HepG2 (cell line): ENCODE results near the gene C20orf96. TPM values are rescaled to one million over a fixed set of nuclear protein-coding genes. Genes with fewer than 3 reads are reported as not detected.
A peak's percentile ranks its signal among the peaks of the same experiment; 100 is the strongest.

Source experiments
- ADNP ChIP-seq: sonication (generic); formaldehyde crosslinking; IDR thresholded peaks from 2 replicates; pipeline ENCODE4 v1.4.0; 2020; ENCODE audit warnings: missing genetic modification reagents
- ATF7 ChIP-seq, 2 experiments: fragments of 450-650 bp in 1 of 2; sonication (generic) in 1 of 2; formaldehyde crosslinking in 1 of 2; IDR thresholded peaks; 2 replicates each; pipeline versions ENCODE4 v1.4.0 to v1.6.1; 2016 to 2020; ENCODE audit warnings: antibody characterized with exemption in 1 of 2, mild to moderate bottlenecking in 1 of 2, missing genetic modification reagents in 1 of 2
- DNMT3B ChIP-seq: conservative IDR thresholded peaks from 2 replicates; pipeline ENCODE4 v1.6.1; 2016; ENCODE audit warnings: missing biosample characterization, control low read depth
- E2F5 ChIP-seq: sonication (generic); formaldehyde crosslinking; conservative IDR thresholded peaks from 2 replicates; pipeline ENCODE4 v1.4.0; 2020; ENCODE audit warnings: missing genetic modification reagents
- FOXP1 ChIP-seq, 2 experiments: fragments of 450-650 bp in 1 of 2; IDR thresholded peaks; 2 replicates each; pipeline ENCODE4 v1.6.1; 2017 to 2018; ENCODE audit warnings: antibody characterized with exemption in 1 of 2
- KDM1A ChIP-seq: IDR thresholded peaks from 2 replicates; pipeline ENCODE4 v1.6.1; 2016; ENCODE audit warnings: missing compliant biosample characterization
- KDM4B ChIP-seq: sonication (generic); formaldehyde crosslinking; IDR thresholded peaks from 2 replicates; pipeline ENCODE4 v1.4.0; 2020; ENCODE audit warnings: missing genetic modification reagents
- NKX3-1 ChIP-seq: sonication (generic); formaldehyde crosslinking; IDR thresholded peaks from 2 replicates; pipeline ENCODE4 v1.5.0; 2020; ENCODE audit warnings: missing genetic modification reagents
- NR3C1 ChIP-seq: sonication (generic); formaldehyde crosslinking; IDR thresholded peaks from 2 replicates; pipeline ENCODE4 v1.4.0; 2020; ENCODE audit warnings: missing genetic modification reagents
- SATB2 ChIP-seq: sonication (generic); formaldehyde crosslinking; IDR thresholded peaks from 2 replicates; pipeline ENCODE4 v1.5.0; 2020; ENCODE audit warnings: missing genetic modification reagents
- ZFAT ChIP-seq: sonication (generic); formaldehyde crosslinking; conservative IDR thresholded peaks from 2 replicates; pipeline ENCODE4 v1.8.1; 2023; ENCODE audit warnings: missing genetic modification reagents, inconsistent platforms
- ZFP82 ChIP-seq: sonication (generic); formaldehyde crosslinking; IDR thresholded peaks from 2 replicates; pipeline ENCODE4 v1.5.1; 2020; ENCODE audit warnings: mild to moderate bottlenecking, missing genetic modification reagents, borderline replicate concordance
- ZNF101 ChIP-seq: sonication (generic); formaldehyde crosslinking; IDR thresholded peaks from 2 replicates; pipeline ENCODE4 v1.4.0; 2020; ENCODE audit warnings: mild to moderate bottlenecking, low read depth, missing genetic modification reagents, borderline replicate concordance
- ZNF251 ChIP-seq: sonication (generic); formaldehyde crosslinking; IDR thresholded peaks from 2 replicates; pipeline ENCODE4 v1.9.0; 2021; ENCODE audit warnings: mild to moderate bottlenecking, missing genetic modification reagents
- ZNF253 ChIP-seq: sonication (generic); formaldehyde crosslinking; IDR thresholded peaks from 2 replicates; pipeline ENCODE4 v1.8.0; 2022; ENCODE audit warnings: mild to moderate bottlenecking, missing genetic modification reagents, borderline replicate concordance
- ZNF282 ChIP-seq: fragments of 450-650 bp; IDR thresholded peaks from 2 replicates; pipeline ENCODE4 v1.6.1; 2018; ENCODE audit not compliant: partially characterized antibody
- ZNF441 ChIP-seq: sonication (generic); formaldehyde crosslinking; IDR thresholded peaks from 2 replicates; pipeline ENCODE4 v1.7.0; 2021; ENCODE audit warnings: missing genetic modification reagents, borderline replicate concordance
- ZNF775 ChIP-seq: sonication (generic); formaldehyde crosslinking; IDR thresholded peaks from 2 replicates; pipeline ENCODE4 v1.4.0; 2020; ENCODE audit warnings: missing genetic modification reagents, mild to moderate bottlenecking, moderate library complexity, borderline replicate concordance
- ZSCAN25 ChIP-seq: sonication (generic); formaldehyde crosslinking; IDR thresholded peaks from 2 replicates; pipeline ENCODE4 v1.8.0; 2022; ENCODE audit warnings: mild to moderate bottlenecking, missing genetic modification reagents
- ZSCAN9 ChIP-seq: IDR thresholded peaks from 2 replicates; pipeline ENCODE4 v1.6.1; 2016; ENCODE audit warnings: borderline replicate concordance
- polyA plus RNA-seq, 8 experiments: library from polyadenylated mRNA; depleted of rRNA in 3 of 8; stranded (reverse) in 7 of 8; unstranded in 1 of 8; fragments of >200 nt; fragmentation: Illumina TruSeq in 4 of 8; extraction: Trizol in 4 of 8; gene quantifications; 2 replicates each; pipeline versions ENCODE4 v1.2.1 to v1.2.3, GENCODE V29; 2011 to 2016; ENCODE audit warnings: low read depth in 4 of 8, missing spikeins in 1 of 8, mixed read lengths in 1 of 8; ENCODE audit not compliant: insufficient read depth in 1 of 8
- total RNA-seq, 5 experiments: library from RNA; depleted of rRNA; stranded (reverse); fragments of >200 nt; fragmentation: Illumina TruSeq; extraction: Trizol; gene quantifications; 2 replicates each; pipeline ENCODE4 v1.2.3, GENCODE V29; 2016; ENCODE audit warnings: low read depth in 1 of 5
- TF ChIP-seq, protein P1 (sequence below): sonication (generic); formaldehyde crosslinking; IDR thresholded peaks from 2 replicates; pipeline ENCODE4 v1.4.0; 2020; ENCODE audit warnings: missing genetic modification reagents
- TF ChIP-seq, protein P2 (sequence below): conservative IDR thresholded peaks from 2 replicates; pipeline ENCODE4 v1.6.1; 2018; ENCODE audit warnings: missing genetic modification reagents
- TF ChIP-seq, protein P3 (sequence below): sonication (generic); formaldehyde crosslinking; IDR thresholded peaks from 2 replicates; pipeline ENCODE4 v1.4.0; 2020; ENCODE audit warnings: missing genetic modification reagents

C20orf96 gene
- total and polyA plus RNA-seq, 2 of the 13 experiments (the other 11 are each of a cell fraction or from before 2014, with no cell fraction given): 3.8 to 20.6 TPM

DNA sequence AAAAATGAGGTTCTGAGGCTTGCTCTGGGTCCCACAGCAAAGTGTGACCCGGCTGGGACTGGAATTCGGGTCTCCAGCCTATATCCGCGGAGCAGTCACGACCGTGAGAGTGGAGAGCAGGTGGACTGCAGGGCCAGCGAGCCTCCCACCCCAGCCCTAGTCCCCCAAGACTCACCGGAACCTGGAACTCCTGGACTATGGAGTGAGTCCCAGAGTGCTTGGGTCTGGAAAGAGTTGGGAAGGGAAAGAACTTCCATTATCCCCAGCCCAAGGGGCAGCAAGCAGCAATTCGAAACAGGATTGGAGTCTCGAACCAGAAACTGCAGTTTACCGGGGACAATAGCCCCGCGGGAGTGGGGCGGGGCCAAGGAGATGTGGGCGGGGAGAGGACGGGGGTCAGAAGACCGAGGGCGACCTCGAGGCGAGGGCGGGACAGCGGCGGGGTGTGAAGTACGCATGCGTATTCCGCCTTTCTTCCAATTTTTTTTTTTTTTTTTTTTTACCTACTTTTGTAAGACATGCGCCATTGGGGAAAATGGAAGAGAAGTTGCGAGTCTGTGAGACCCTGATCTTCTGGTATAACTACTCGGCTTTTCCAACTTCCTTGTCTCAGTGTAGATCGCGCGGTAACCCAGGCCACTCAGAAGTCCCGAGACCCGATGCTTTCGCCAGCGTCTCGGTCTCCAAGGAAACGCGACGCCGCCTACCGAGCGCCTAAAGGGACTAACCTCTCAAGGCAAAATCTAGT is at the start of gene C20orf96 (continued):
- TF ChIP-seq, protein P1, sequence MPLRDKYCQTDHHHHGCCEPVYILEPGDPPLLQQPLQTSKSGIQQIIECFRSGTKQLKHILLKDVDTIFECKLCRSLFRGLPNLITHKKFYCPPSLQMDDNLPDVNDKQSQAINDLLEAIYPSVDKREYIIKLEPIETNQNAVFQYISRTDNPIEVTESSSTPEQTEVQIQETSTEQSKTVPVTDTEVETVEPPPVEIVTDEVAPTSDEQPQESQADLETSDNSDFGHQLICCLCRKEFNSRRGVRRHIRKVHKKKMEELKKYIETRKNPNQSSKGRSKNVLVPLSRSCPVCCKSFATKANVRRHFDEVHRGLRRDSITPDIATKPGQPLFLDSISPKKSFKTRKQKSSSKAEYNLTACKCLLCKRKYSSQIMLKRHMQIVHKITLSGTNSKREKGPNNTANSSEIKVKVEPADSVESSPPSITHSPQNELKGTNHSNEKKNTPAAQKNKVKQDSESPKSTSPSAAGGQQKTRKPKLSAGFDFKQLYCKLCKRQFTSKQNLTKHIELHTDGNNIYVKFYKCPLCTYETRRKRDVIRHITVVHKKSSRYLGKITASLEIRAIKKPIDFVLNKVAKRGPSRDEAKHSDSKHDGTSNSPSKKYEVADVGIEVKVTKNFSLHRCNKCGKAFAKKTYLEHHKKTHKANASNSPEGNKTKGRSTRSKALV: no peak; the same call in 1 of the 2 replicates
- TF ChIP-seq ZNF775 (CRISPR knock-in tag) (no peak; the same call in 1 of the 2 replicates), ZNF441 (peak; percentile 22; the same call in 1 of the 2 replicates), SATB2 (CRISPR knock-in tag) (peak; percentile 19; the same call in 1 of the 2 replicates), ADNP (CRISPR knock-in tag) (0 out of 2 replicates have a peak, but pooled peaks have one; percentile 59), DNMT3B (CRISPR knock-in tag) (0 out of 2 replicates have a peak, but pooled peaks have one; percentile 76), ATF7 (IDR thresholded peaks at IDR 0.05) (no peak), ATF7 (CRISPR knock-in tag; IDR thresholded peaks at IDR 0.05) (no peak), ZNF101 (CRISPR knock-in tag) (no peak), KDM4B (CRISPR knock-in tag) (no peak), ZSCAN9 (no peak), ZNF253 (no peak), ZNF282 (no peak), KDM1A (CRISPR knock-in tag) (no peak), ZFP82 (no peak), ZNF251 (no peak), NR3C1 (no peak), ZSCAN25 (CRISPR knock-in tag) (peak; percentile 28; the same call in 1 of the 2 replicates), E2F5 (no peak), FOXP1 (IDR thresholded peaks at IDR 0.05) (no peak), FOXP1 (CRISPR knock-in tag; IDR thresholded peaks at IDR 0.05) (no peak), ZFAT (no peak; the same call in 1 of the 2 replicates), NKX3-1 (CRISPR knock-in tag) (no peak)
- TF ChIP-seq, protein P2, sequence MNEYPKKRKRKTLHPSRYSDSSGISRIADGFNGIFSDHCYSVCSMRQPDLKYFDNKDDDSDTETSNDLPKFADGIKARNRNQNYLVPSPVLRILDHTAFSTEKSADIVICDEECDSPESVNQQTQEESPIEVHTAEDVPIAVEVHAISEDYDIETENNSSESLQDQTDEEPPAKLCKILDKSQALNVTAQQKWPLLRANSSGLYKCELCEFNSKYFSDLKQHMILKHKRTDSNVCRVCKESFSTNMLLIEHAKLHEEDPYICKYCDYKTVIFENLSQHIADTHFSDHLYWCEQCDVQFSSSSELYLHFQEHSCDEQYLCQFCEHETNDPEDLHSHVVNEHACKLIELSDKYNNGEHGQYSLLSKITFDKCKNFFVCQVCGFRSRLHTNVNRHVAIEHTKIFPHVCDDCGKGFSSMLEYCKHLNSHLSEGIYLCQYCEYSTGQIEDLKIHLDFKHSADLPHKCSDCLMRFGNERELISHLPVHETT (CRISPR knock-in tag): no peak
- TF ChIP-seq, protein P3, sequence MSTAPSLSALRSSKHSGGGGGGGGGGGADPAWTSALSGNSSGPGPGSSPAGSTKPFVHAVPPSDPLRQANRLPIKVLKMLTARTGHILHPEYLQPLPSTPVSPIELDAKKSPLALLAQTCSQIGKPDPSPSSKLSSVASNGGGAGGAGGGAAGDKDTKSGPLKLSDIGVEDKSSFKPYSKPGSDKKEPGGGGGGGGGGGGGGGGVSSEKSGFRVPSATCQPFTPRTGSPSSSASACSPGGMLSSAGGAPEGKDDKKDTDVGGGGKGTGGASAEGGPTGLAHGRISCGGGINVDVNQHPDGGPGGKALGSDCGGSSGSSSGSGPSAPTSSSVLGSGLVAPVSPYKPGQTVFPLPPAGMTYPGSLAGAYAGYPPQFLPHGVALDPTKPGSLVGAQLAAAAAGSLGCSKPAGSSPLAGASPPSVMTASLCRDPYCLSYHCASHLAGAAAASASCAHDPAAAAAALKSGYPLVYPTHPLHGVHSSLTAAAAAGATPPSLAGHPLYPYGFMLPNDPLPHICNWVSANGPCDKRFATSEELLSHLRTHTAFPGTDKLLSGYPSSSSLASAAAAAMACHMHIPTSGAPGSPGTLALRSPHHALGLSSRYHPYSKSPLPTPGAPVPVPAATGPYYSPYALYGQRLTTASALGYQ: peak; percentile 1; the same call in 1 of the 2 replicates
